Endothelial cell of hepatic sinusoid (primary cell): Measurements from ENCODE around the gene B3GALT4.

Source experiments
- in situ Hi-C: cut with HindIII; loops from 2 replicates; pipeline ENCODE4 v1.10.0; 2017; ENCODE audit warnings: low sequenced_read_pairs

The B3GALT4 gene

DNA sequence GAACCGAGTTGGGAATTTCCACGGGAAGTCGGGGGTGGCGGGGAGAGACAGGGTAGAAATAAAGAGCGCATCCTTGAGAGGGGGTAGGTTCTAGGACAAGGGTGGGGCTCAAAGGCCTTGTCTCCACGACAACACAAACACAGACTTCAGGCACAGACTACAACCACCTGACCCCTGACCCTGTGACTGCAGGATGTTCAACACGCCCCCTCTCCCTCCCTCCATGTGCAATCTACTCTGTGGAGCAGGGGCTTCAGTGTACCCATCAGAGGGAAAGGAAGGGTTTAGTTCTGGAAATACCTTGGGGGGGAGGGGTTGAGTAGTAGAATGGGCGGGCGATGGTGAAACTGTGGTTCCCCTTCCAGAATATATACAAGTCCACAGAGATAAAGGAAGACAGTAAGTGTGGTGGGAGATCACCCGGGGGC lies 37.6 kb downstream of the B3GALT4 start:
- in situ Hi-C loops = no loop called here

DNA sequence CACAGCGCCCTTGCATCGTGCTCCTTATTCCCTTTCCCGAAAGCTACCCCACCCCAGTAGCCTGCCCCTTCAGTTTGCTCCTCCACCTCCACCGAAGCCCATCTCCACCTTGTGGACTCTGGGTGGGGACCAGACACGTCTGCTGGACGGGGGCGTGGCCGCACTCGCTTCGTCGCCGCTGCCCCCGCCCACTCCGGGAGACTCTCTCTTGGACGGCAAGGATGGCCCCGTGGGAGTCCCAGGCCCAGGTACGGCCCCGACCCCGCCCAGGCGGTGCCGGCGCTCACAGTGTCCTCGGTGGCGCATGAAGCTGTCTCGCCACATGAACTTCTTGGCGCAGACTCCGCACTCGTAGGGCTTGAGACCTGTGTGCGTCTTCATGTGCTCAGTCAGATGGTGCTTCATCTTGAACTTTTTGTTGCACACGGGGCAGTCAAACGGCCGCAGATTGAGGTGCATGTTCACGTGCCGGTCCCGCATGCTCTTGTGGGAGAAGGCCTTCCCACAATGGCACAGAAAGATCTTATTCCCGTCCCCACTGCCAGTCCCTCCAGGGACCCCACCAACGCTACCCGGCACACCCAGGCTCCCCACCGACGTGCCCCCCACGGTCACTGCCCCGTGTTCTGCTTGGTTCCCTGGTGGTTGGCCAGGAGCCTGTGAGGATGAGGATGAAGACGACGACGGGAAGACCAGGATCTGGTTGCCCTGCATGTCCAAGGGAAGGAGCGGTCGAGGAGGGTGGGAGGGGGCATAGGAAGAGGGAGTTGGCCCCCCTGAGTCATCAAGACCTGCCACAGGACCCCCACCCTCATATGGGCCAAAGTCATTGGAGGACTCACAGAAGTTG lies 38.2 kb downstream of the B3GALT4 start:
- in situ Hi-C loops = no loop called here

DNA sequence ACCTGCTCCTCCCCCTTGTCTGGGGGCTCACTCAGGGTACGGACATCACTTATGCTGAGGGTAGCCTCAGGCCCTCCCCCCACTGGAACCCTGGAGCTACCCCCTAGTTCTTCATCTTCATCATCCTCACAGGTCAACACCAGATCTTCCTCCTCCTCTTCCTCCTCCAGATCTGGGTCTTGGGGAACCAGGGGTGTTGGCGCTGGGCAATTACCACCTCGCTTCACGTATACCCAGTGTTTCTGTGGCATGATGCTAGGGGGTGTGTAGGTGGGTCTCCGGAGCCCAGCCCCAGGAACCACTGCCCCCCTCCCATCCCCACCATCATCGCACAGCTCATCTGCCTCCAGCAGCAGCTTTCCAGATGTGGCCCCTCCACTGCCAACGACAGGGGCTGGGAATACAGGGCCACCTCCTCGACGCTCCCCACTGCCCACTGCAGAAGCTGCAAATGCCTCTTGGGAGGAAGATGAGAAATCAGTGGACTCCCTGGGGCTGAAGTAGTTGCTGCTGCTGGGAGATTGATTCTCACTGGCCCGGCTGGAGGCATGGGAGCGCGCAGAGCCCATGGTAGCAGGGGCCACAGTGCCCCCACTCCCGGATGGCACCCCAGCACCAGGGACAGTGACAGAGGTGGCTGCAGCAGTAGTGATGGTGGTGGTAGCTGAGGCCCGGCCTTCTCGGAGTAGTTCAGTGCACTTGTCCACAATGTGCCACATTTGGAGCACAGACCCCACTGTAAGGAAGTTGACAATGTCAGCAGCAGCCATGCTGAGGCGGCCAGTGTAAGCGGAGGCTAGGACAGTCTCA lies 39.1 kb downstream of the B3GALT4 start:
- in situ Hi-C loops = no loop called here

DNA sequence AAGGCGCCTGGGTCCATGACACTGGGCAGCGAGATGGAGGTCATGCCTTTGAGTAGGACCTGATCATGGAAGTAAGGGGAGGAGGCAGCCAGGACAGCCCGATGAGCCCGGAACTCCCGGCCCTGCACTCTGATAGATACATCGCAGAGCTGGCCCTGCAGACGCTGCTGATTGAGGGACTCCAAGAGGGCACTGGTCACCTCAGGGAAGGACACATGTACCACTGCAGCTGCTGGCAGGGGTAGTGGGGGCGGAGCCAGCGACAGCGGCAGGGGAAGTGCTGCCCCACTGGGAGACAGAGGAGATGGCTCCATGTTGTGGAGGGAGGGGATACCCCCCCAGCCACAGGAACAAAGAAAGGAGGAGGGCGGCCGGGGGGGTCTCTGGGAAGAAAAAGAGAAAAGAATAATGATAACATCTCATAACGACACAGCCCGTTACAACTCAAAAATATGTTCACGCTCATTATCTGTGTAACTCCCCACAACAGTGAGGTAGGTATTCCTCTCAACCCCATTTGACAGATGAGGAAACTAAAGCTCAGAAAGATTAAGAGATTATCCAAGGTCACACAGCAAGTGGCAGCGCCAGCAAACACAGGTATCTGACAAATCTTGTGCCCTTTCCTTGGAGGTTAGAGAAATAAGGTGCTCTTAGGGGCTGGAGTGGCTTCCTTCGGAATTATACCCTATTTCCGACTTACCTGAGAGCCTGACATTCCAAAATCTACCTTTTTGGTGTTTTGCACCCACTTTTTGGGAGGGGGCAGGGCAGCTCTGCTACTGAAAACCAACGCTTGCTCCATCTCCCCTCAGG lies 39.9 kb downstream of the B3GALT4 start:
- in situ Hi-C loops = no loop called here

DNA sequence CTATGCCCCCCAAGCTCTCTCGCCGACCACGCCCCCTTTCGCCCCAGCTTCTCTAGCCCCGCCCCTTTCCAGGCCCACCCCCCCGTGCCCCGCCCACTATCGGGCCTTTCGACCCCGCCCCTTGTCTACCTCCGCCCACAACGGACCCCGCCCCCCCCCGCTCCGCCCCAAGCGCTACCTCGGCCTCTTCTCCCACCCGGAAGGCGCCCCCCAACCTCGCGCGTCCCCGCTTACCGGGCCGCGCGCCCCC lies 40.4 kb downstream of the B3GALT4 start:
- in situ Hi-C loops = no loop called here

DNA sequence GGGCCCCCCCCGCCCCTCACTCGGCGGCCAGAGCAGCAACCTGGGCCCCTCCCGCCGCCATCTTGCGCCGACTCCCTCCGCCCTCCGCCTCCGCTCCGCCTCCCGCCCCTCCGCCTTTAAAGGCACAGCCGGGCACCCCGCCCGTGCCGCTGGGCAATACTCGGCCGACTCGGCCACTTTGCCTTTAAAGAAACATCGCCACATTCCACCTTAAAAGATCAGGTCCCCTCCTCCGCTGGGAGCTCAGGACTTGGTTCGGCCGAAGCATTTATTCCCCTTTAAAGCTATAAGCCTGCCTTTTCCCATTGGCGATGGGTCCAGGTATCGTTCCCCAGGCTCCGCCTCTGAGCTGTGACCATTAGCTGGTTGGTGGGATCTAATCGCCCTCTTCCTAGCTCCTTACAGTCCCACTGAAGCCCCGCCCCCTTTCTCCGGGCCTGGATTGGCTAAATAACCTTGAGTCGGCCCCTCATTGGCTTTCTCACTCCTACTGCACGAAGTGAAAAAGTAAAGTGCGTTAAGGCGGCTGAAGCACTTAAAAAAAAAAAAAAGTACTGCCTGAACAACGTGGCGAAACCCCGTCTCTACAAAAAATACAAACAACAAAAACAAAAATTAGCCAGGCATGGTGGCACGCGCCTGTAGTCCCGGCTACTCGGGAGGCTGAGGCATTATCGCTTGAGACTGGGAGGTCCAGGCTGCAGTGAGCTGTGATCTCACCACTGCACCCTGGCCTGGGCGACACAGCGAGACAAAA lies 40.9 kb downstream of the B3GALT4 start, which contains the start of gene ZBTB22:
ZBTB22 (minus strand) TSS at position 76 of the 757 bp plus-strand sequence. CDS start 828 bp downstream, outside the sequence.
- in situ Hi-C loops = no loop called here

DNA sequence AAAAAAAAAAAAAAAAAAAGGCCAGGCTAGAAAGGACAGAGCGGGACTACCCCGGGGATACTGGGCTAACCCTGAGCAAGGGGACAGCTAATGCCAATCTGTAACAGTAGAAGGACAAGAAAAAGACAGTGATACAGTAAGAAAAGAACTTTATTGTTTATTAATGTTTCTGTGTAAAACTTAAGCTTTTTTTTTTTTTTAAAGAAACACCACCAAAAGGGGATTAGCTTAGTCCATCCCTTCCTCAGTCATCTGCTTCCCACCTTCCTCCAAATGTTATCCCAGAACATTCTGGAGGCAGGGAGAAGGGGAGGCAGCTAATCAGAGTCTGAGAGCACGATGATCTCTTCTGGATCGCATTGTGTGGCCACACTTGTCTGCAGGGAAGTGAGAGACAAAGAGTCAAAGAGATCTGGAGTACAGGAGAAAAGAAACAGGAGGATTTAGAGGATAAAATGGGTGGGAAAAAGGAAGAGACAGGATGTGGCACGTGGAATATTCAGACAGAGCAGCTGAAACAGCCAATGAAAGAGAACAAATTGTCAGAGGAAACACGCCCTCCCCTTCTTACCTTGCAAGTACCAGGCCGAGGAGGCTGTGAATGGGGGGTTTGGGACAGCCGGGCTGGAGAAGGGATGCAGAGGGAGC lies 41.6 kb downstream of the B3GALT4 start:
- in situ Hi-C loops = no loop called here

DNA sequence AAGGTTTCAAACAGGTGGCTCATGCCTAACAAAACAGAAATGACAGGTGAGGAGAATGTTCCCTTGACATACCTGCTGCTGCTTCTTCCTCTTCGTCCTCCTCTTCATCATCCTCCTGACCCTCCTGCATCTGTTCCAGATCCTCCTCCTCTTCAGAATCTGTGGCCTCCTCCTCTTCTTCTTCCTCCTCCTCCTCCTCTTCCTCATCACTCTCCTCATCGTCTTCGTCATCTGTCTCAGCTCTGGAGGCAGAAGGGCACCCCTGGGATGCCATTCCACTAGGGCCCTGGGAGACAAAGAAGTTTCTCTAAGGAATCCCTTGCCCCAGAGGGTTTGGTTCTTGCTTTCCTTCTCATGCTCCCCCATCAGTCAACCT lies 43.0 kb downstream of the B3GALT4 start:
- in situ Hi-C loops = no loop called here

DNA sequence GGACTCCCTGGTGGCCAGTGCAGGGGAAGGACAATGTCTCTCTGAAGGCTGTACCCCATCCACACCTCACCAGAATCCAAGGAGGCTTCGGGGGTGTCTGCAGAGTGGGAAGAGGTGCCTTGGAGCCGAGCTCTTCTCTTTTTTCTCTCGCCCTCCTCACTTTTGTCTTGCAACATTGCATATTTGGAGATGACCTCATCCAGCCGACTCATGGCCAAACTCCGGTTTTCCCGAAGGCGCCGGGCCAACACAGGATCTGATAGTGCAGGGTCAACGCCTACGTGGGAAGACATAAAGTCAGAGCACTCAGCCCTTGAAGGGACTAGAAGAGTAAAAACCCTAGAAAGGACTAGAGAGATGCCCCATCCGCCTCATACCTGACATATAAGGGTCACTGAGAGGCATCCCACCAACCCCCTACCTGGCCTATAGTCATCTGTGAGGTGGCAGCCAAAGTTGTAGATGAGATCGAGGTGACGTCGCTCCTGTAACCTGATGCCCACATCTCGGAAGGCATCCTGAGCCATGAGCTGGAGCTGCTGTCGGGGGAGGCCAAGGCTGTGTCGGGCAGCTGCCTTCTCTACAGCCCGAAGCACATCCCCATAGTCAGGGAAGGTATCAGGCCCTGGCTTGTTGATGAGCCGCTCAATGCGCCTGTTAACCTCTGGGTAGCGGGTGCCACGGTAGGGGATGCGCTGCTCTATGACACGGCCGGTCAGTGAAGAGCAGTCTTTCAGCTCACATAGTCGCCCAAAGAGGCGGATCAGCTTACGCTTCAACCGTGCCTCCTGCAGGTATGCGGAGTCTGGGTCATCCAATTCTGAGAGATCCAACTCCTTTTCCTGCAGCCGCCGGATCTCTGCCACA lies 43.6 kb downstream of the B3GALT4 start:
- in situ Hi-C loops = no loop called here

DNA sequence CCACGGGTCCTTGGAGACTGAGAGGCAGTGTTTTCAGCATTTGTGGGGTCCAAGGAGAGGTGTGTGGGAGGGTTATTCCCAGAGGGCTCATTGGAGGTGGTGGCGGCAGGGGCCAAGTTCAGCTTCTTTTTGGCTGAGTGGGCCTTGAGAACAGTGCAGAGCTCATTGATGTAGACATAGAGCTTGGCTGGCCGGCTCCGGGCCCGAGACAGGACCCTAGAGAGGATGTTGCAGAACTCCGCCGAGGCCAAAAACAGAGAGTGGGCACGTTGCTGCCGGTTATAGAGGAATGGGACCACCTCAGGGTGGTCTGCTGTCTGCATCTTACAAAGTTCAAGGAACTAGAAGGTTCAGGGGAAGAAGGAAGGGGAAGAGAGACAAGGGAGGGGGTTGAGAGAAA lies 44.3 kb downstream of the B3GALT4 start:
- in situ Hi-C loops = no loop called here

DNA sequence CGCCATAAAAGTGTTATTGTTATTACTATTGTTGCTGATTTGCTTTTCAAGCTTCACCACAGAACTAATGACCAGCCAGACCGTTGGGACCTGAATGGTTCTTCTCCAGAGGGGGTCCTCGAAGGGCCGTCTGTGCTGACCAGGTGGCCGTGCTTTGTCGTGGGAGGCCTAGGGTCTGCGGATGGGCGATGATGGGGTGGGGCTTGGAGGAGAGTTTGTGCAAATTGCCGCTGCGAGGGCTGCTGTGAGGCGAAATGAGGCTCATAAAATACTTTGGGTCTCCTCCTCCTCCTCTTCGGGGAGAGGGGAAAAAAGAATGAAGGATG lies 46.7 kb downstream of the B3GALT4 start:
- in situ Hi-C loops = no loop called here

DNA sequence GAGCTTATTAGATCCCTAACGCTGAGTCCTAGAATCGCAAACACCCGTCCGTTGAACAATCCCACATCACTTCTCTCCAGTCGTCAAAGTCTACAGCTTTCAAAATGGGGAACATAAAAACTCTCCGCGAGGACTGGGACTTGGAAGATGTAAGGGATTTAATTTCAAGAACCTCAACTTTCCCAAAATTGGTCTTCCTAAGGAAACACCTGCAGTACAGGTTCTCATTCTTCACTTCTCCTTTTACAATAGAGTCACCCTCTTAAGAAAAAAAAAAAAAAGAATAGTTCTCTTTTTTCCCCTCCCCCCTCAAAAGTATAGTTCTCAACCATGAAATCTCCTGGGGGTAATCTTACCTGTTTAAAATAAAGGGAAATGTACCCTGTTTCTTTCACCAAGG lies 47.2 kb downstream of the B3GALT4 start:
- in situ Hi-C loops = no loop called here
